ENCODE measurements around the gene CTR9.

- TF ChIP-seq EZH2 (IDR thresholded peaks at IDR 0.05; ENCODE audit: borderline replicate concordance, low read length) (no peak), CTCF (conservative IDR thresholded peaks at IDR 0.05 in 1 of 2, IDR thresholded peaks at IDR 0.05 in 1 of 2; ENCODE audit: extremely low read depth in 1 of 2, insufficient read depth in 1 of 2, low read depth in 1 of 2, low read length in 2 of 2) (no peak)
These were observed 72.1 kb downstream of the CTR9 start for GRCh38 chr11:10823152-10823579.

Measured in mammary epithelial cell (primary cell).